Measurements from ENCODE around the gene BRF1.

The BRF1 gene

GRCh38 chr14:105325716-105326567, 25.1 kb upstream of the BRF1 start:
- TF ChIP-seq CTCF (IDR thresholded peaks at IDR 0.05; ENCODE audit: extremely low read depth, missing control alignments) = no peak
- no peak for DNase-seq (ENCODE audit: low spot score)

DNA sequence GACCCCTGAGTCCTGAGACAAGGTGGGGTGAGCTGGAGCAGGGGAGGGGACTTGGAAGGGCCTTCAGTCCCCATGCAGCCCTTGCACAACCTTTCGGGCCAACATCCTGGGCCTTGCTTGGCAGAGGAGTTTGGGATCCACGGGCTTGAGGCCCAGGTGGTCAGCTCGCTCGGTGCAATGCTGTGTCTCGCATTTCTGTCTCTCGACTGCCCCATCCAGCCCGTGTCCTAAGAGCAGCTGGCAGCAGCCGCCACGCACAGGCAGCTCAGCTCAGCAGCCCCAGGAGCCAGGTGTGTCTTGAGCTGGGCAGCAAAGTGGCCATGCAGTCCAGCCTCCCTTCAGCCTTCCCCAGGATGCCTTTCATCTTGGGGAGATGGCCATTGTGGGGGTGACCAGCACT, 24.5 kb upstream of the BRF1 start:
- no peak for DNase-seq (ENCODE audit: low spot score)
- no peak for TF ChIP-seq CTCF (IDR thresholded peaks at IDR 0.05; ENCODE audit: extremely low read depth, missing control alignments)

GRCh38 chr14:105324871-105325270, 24.1 kb upstream of the BRF1 start:
- no peak for DNase-seq (ENCODE audit: low spot score)
- TF ChIP-seq CTCF (IDR thresholded peaks at IDR 0.05; ENCODE audit: extremely low read depth, missing control alignments) = no peak

- DNase-seq (ENCODE audit: low spot score) = no peak
- TF ChIP-seq CTCF (IDR thresholded peaks at IDR 0.05; ENCODE audit: extremely low read depth, missing control alignments) = no peak
Measured at GRCh38 chr14:105324080-105324778, 23.4 kb upstream of the BRF1 start.

DNA sequence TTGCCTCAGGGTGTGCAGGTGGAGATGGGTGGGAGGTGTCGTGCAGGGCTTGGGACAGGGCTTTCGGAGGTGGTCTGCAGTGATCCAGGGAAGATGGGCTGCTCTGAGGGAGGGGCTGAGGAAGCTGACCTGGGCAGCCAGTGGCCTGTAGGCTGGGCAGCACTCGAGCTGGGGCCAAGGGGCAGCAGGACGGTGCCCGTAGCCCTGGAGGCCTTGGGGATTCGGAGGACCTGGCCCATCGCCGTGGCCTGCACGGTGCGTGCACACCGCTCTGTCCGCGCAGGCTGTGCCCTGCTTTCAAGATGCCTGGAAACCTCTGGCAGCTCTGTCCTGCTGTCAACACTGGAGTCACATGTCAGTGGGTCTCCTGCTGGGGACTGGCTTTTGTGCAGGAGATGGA, 22.9 kb upstream of the BRF1 start:
- TF ChIP-seq CTCF (IDR thresholded peaks at IDR 0.05; ENCODE audit: extremely low read depth, missing control alignments) = no peak
- DNase-seq (ENCODE audit: low spot score) = no peak

- DNase-seq (ENCODE audit: low spot score) = no peak
- no peak for TF ChIP-seq CTCF (IDR thresholded peaks at IDR 0.05; ENCODE audit: extremely low read depth, missing control alignments)
Measured at GRCh38 chr14:105322791-105323556, 22.2 kb upstream of the BRF1 start.

DNA sequence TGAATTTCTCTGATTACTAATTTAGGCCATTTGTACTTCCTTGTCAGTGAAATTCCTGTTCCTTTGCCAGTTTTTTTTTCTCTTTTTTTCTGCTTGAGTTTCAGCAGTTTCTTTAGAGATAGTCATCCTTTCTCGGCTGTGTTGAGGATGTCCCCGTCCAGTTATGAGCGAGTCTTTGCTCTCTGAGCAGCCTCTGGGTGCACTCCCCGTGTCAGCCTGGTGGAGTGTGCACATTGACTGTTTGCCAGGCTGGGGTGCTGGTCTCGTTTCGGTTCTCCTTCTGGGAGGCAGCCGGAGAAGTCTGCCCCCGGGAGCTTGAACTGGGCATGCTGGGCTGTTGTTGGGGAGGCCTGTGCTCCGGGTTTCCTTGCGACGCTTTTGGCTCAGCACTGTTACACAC, 16.7 kb upstream of the BRF1 start:
- no peak for DNase-seq (ENCODE audit: low spot score)
- TF ChIP-seq CTCF (IDR thresholded peaks at IDR 0.05; ENCODE audit: extremely low read depth, missing control alignments) = no peak
